ENCODE measurements around the gene ARHGAP12.

GRCh38 chr10:31878486-31878885 is 50.1 kb downstream of the ARHGAP12 start:
- TF ChIP-seq CTCF (IDR thresholded peaks at IDR 0.05) (no peak), POLR2A (IDR thresholded peaks at IDR 0.05) (no peak)

Data from prostate gland (tissue), 2 donors.